ENCODE data around the gene SUCO. TPM values are rescaled to one million over a fixed set of nuclear protein-coding genes. Genes with fewer than 3 reads are reported as not detected.

SUCO gene
- polyA plus RNA-seq, 1 experiment = 5.0 TPM

DNA sequence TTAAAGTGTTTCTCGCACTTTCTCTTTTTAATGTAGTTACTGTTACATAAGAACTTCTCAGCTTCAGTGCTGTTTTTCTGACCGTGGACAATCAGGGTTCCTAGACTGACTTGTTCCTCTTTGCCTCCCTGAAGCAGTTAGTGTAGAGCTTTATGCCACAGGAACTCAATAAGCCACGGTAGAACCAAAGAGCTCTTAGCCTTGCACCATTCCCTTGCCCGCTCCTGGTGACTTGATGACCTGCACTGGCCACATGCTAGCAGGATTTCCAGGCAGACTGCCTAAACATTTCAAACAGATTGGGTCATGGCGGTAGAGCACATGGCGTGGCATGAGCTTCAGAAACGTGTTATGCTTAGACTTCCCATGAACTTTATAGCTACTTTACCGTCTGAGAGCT, 107.2 kb downstream of the SUCO start:
- ChIA-PET POLR2A (no interaction called here), CTCF (no interaction called here)
- no peak for DNase-seq (ENCODE audit: low read depth)
- H3K27me3 ChIP-seq (ENCODE audit: control insufficient read depth, insufficient read depth, low read length) = no peaks in the 10 kb centered on the region
- TF ChIP-seq, protein P1, sequence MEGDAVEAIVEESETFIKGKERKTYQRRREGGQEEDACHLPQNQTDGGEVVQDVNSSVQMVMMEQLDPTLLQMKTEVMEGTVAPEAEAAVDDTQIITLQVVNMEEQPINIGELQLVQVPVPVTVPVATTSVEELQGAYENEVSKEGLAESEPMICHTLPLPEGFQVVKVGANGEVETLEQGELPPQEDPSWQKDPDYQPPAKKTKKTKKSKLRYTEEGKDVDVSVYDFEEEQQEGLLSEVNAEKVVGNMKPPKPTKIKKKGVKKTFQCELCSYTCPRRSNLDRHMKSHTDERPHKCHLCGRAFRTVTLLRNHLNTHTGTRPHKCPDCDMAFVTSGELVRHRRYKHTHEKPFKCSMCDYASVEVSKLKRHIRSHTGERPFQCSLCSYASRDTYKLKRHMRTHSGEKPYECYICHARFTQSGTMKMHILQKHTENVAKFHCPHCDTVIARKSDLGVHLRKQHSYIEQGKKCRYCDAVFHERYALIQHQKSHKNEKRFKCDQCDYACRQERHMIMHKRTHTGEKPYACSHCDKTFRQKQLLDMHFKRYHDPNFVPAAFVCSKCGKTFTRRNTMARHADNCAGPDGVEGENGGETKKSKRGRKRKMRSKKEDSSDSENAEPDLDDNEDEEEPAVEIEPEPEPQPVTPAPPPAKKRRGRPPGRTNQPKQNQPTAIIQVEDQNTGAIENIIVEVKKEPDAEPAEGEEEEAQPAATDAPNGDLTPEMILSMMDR (IDR thresholded peaks at IDR 0.05; ENCODE audit: insufficient read depth, low read depth, low read length) = no peak
- no peak overlapping the region for H3K4me3 ChIP-seq (ENCODE audit: low read depth, low read length)
- no peaks in the 10 kb centered on the region for H3K36me3 ChIP-seq (ENCODE audit: control insufficient read depth, insufficient read depth, low read length)

DNA sequence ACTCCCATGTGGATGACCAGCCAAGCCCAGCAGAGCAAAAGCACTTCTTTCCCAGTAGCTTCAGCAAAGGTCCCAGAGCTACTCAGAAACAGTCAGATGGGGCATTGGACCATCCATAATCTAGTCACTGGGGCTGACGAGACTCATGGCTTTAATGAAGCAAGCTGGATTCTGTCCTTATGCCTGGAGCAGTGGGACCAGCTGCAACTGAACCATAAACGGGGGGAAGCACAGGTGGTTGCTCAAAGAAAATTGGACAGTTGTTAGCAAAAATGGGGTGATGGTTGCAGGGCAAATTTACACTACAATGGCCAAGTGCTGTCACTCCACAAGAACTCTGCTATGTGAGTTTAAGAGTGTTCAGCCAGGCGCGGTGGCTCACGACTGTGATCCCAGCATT, 108.5 kb downstream of the SUCO start:
- CTCF ChIA-PET = interaction anchor here (1.3 kb wide), 1 partner anchor 11 kb away, joined by 4 read pairs; no protein-coding TSS in a partner anchor
- TF ChIP-seq, protein P1 (IDR thresholded peaks at IDR 0.05; ENCODE audit: insufficient read depth, low read depth, low read length) = no peak
- DNase-seq (ENCODE audit: low read depth) = no peak
- no peaks in the 10 kb centered on the region for H3K36me3 ChIP-seq (ENCODE audit: control insufficient read depth, insufficient read depth, low read length)
- no peaks in the 10 kb centered on the region for H3K27me3 ChIP-seq (ENCODE audit: control insufficient read depth, insufficient read depth, low read length)
- POLR2A ChIA-PET = no interaction called here
- H3K4me3 ChIP-seq (ENCODE audit: low read depth, low read length) = no peak overlapping the region

DNA sequence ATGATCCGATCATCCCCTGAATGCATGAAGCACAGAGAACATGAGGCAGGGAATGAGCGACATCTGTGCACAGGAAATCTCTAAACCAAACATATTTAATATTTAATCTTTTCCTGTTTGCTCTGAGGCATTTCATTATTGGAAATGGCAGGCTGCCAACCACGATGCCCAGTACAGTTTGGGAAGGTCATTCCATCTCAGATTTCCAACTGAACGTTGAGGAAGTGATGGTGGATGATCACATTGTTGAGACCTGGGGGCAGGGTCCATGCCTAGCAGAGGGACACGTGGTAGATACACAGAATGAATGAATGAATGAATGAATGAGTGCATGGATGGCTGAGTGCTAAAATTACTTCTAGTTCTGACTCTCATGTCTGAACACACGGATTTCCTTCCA, 110.0 kb downstream of the SUCO start:
- TF ChIP-seq, protein P1 (IDR thresholded peaks at IDR 0.05; ENCODE audit: insufficient read depth, low read depth, low read length) = no peak
- DNase-seq (ENCODE audit: low read depth) = no peak
- ChIA-PET POLR2A (no interaction called here), CTCF (no interaction called here)
- no peak overlapping the region for H3K4me3 ChIP-seq (ENCODE audit: low read depth, low read length)
- no peaks in the 10 kb centered on the region for H3K36me3 ChIP-seq (ENCODE audit: control insufficient read depth, insufficient read depth, low read length)
- H3K27me3 ChIP-seq (ENCODE audit: control insufficient read depth, insufficient read depth, low read length) = no peaks in the 10 kb centered on the region

DNA sequence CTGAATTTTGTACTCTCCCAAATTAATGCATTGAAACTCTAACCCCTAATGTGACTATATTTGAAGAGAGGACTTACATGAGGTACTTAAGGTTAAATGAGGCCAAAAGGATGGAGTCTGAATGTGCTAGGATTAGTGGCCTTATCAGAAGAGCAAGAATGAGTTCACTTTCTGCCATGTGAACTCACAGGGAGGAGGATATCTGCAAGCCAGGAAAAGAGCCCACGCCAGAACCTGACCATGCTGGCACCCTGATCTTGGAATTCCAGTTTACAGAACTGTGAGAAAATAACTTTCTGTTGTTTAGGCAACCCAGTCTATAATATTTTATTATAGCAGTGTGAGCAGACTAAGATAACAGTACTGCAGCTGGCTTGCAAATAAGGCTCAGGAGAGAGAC, 113.7 kb downstream of the SUCO start:
- CTCF ChIA-PET = no interaction called here
- H3K4me3 ChIP-seq (ENCODE audit: low read depth, low read length) = no peak overlapping the region
- no peaks in the 10 kb centered on the region for H3K36me3 ChIP-seq (ENCODE audit: control insufficient read depth, insufficient read depth, low read length)
- POLR2A ChIA-PET = no interaction called here
- DNase-seq (ENCODE audit: low read depth) = no peak
- H3K27me3 ChIP-seq (ENCODE audit: control insufficient read depth, insufficient read depth, low read length) = no peaks in the 10 kb centered on the region
- TF ChIP-seq, protein P1 (IDR thresholded peaks at IDR 0.05; ENCODE audit: insufficient read depth, low read depth, low read length) = no peak

DNA sequence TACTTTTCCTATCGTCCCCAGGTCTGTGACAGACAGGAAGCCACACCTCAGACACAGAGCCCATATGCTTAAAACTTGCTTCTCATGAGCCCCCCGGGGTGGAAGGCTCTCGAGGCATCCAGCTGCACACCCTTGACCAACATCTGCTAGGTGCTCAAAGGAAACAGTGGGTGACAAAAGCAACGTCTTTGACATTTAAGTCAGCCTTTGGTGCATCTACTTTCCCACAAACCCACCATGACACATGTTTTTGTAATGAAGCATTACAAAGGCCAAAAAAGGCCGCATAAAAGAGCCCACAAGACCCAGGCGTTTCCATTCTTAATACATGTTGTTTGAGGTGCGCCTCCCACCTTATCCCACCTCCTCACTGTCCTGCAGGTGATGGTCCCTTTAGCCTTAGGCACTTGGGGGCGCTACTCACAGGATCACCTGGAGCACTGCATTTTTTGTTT, 114.2 kb downstream of the SUCO start:
- ChIA-PET POLR2A (no interaction called here), CTCF (no interaction called here)
- no peaks in the 10 kb centered on the region for H3K36me3 ChIP-seq (ENCODE audit: control insufficient read depth, insufficient read depth, low read length)
- DNase-seq (ENCODE audit: low read depth) = no peak
- no peak overlapping the region for H3K4me3 ChIP-seq (ENCODE audit: low read depth, low read length)
- no peaks in the 10 kb centered on the region for H3K27me3 ChIP-seq (ENCODE audit: control insufficient read depth, insufficient read depth, low read length)
- TF ChIP-seq, protein P1 (IDR thresholded peaks at IDR 0.05; ENCODE audit: insufficient read depth, low read depth, low read length) = no peak
